GM18868 (cell line): ENCODE results near the gene PPM1N.

ENCODE experiments used
- ATAC-seq: cut with Tn5 transposase; IDR thresholded peaks from one replicate; pipeline ENCODE4 v1.9.1; 2021; ENCODE audit warnings: mild to moderate bottlenecking, moderate library complexity; ENCODE audit not compliant: unreplicated experiment

Gene PPM1N, protein sequence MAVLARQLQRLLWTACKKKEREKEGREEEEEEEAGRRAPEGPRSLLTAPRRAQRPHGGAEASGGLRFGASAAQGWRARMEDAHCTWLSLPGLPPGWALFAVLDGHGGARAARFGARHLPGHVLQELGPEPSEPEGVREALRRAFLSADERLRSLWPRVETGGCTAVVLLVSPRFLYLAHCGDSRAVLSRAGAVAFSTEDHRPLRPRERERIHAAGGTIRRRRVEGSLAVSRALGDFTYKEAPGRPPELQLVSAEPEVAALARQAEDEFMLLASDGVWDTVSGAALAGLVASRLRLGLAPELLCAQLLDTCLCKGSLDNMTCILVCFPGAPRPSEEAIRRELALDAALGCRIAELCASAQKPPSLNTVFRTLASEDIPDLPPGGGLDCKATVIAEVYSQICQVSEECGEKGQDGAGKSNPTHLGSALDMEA

DNA sequence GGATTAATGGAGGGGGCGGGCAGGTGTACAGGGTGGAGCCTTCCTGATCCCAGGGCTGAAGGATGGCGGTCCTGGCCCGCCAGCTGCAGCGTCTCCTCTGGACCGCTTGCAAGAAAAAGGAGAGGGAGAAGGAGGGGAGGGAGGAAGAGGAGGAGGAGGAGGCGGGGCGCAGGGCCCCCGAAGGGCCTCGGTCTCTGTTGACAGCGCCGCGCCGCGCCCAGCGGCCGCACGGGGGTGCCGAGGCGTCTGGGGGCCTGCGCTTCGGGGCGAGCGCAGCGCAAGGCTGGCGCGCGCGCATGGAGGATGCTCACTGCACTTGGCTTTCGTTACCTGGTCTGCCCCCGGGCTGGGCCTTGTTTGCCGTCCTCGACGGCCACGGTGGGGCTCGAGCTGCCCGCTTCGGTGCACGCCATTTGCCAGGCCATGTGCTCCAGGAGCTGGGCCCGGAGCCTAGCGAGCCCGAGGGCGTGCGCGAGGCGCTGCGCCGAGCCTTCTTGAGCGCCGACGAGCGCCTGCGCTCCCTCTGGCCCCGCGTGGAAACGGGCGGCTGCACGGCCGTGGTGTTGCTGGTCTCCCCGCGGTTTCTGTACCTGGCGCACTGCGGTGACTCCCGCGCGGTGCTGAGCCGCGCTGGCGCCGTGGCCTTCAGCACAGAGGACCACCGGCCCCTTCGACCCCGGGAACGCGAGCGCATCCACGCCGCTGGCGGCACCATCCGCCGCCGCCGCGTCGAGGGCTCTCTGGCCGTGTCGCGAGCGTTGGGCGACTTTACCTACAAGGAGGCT lies at the start of gene PPM1N:
Gene PPM1N, plus strand, starts transcription at position 33 of the 785 bp plus-strand sequence. Its CDS starts 30 bp downstream, at position 63.
- ATAC-seq, result no peak

DNA sequence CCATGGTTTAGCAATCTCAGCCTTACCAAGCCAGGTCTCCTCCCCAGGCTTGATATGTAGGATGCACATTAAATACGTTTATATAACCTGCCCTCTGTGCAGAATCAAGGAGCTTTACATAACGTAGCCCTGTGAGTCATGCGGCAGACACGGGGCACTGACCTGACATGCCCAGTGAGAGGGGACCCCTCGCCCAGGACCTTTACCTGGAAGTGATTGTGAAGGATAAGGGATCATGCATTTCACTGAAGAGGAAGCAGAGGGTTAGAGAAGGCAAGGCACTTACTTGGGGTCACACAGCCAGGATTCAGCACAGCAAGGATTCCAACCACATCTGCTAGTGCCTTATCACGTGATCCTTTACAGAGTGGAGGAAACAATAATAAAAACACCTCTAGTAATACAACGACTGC lies 49.4 kb upstream of the PPM1N start:
- no peak for ATAC-seq

DNA sequence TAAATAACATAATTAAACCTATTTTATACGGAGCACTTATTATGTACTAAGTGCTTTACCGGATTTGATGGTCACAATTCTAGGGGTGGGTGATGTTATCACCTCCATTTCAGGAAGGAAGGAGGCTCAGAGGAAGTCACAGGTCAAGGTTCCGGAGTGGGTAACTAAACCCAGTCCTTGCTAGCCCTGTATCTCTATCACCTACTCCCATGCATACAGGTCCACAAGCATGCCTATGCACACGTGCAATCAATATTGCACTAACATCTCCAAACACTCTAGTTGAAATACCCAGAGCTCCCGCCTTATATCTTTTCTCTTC lies 48.3 kb upstream of the PPM1N start:
- ATAC-seq, result no peak

DNA sequence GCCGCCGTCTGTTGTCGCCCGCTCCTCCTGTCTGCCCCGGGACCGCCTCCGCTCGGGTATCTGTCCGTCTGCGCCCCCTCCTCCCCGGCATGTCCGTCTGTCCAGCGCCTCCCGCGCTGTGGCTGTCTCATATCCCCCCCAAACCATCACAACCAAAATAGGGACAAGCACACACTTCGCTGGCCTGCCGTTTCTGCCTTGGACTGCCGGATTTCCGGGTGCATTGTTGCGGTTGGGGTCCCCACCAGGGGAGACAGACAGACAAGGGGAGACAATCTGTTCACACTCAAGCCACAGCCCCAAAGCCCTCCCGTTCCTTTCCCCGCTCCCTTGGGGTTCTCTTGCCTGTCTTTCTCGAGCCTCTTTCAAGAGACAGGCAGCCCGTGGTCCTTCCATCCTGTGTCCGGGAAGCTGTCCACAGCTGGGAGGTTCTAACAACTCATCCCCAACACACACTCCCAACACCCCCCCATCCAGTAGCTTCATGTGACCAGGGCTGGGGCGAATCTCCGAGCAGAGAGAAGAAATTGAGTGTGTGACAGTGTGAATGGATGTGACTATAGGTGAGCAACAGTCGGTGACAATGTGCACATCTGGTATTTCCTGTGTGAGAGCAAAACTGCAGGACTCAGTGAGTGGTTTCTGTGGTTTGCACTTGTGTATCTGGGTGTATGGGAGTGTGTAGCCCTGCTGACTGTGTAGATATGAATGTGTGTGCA lies 47.0 kb upstream of the PPM1N start:
- ATAC-seq, result no peak

DNA sequence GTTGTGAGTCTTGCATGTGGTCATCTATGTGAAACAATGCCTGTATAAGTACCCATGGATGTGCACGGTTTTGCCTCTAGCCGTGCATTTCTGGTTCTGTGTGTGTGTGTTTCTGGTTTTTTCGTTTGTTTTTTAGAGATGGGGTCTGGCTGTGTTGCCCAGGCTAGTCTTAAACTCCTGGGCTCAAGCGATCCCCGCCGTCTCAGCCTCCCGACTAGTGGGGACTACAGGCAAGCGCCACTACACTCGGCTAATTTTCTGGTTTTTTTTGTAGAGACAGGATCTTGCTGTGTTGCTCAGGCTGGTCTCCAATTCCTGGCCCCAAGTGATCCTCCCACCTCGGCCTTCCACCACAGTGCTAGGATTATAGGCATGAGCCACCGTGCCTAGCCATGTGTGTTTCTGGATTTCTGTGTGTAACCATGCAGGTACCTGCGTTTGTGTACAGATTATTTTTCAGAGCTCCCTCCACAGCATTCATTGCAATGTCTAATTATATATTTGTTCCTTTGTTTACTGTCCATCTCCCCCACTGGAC lies 46.3 kb upstream of the PPM1N start:
- no peak for ATAC-seq

DNA sequence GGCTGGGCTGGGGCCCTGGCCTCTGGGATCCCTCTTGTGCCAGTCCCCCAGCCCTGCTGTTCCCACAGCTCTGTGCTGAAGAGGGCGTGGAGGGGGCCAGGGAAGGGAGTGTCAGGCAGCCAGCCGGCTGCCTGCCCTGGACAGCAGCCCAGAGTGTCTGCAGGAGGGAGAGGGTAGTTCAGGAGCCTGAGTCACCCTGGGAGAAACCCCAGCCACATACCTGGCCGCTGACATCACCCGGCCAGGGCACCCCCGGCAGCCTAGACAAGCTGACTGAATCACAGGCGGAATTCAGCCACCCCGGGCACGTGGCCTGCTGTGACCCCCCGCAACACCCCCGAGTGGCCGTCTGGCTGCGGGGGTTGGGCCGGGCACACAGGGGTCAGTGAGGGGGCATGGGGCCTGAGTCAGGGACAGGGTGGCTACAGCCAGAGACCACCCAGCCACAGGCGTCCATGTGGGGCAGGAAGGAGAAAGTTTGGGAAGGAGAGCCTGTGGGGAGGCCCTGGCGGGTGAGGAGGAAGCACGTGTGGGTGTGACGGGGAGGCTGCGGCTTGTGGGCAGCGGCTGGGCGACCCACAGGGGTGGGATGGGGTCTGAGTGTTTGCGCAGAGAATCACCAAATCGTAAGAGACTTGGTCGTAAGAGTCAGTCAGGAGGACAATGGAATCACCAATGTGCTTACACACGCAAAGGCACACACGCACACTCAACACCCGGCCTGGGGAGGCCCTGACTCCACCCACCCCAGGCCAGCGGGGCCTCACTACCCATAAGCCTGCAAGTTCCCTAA lies 42.3 kb upstream of the PPM1N start:
- ATAC-seq, result no peak

DNA sequence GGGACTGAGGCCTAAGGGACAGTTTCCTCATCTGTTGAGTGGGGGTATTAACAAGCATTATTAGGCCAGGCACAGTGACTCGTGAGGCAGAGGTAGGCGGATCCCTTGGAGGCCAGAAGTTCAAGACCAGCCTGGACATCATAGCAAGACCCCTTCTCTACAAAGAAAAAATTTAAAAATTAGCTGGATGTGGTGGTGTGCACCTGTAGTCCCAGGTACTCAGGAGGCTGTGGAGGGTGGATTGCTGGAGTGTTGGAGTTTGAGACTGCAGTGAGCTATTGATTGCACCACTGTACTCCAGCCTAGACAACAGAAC lies 41.8 kb upstream of the PPM1N start:
- no peak for ATAC-seq

DNA sequence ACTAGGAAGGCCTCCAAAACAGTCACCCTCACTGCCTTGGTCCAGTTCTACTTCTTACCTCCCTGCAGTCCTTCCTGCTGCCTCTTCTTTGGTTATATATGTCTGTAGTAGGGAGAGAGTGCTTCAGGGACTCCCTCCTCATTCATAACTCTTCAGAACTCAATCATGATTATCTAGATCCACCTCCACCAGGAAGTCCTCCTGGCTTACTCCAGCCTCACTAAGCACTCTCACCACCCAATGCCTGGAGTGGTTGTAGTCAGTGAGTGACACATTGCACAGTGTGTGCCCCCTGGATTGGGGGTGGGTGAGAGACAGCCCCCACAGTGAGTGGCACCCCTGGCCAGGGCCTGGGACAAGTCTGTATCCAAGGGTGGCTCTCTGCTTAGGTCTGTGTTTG lies 40.5 kb upstream of the PPM1N start:
- ATAC-seq, result no peak

DNA sequence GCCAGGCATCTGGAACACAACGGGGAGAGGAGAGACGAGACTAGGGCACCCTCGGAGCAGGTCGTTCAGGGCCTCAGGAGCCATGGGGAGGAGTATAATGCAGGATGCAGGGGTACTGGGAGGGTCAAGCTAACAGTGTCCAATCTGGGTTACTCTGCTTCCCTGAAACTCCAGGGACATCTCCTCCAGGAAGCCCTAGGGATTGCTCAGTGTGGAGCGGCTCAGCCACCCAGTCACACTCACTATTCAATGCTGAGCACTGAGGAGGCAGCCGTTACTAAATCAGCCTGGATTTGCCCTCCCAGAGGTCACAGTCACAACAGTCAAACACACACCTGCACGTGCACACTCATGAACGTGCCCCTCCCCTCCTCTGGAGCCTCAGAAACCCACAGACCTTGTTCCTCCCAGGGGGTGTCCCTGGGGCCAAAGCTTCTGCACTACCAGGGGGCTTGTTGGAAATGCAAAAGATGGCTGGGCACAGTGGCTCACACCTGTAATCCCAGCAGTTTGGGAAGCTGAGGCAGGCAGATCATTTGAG lies 37.4 kb upstream of the PPM1N start:
- no peak for ATAC-seq

DNA sequence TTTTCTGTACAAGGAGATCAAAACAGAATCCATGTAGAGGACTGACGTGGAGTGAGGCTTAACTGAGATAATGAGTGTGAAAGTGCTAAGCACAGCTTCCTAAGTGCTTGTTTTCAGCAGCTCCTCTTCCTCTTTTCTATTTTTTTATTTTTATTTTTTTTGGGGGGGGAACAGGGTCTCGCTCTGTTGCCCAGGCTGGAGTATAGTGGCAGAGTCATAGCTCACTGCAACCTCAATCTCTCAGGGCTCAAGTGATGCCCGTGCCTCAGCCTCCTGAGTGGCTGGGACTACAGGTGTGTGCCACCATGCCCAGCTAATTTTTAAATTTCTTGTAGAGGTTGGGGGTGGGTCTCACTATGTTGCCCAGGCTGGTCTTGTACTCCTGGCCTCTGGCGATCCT lies 36.1 kb upstream of the PPM1N start:
- ATAC-seq, result no peak

DNA sequence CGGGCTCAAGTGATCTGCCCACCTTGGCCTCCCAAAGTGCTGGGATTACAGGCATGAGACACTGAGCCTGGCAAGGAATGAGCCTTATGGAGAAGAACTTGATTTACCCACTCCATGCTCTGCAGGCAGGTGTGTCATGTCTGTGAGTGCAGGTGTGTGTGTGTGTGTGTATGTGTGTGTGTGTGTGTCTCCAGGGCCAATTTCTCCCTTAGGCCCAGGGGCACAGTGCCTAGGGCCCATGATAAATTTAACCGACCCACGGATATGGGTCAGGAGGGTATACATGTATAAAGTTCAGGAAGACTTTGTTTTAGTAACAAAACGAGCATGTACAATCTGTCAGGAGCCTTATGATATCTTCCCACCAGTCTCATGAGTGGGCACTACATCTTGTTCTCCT lies 35.0 kb upstream of the PPM1N start:
- no peak for ATAC-seq

DNA sequence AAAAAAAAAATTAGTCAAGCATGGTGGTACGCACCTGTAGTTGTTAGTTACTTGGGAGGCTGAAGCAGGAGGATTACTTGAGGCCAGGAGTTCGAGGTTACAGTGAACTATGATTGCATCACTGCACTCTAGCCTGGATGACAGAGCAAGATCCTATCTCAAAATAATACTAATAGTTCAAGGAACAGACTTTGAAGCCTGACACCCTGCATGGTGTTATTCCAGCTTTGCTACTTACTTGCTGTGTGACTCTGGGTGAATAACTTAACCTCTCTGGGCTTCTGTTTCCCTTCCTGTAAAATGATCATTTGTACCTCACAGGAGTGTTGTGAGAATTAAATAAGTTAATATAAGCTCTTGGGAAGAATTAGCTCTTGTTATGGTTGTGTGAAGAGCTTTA lies 34.0 kb upstream of the PPM1N start:
- no peak for ATAC-seq

DNA sequence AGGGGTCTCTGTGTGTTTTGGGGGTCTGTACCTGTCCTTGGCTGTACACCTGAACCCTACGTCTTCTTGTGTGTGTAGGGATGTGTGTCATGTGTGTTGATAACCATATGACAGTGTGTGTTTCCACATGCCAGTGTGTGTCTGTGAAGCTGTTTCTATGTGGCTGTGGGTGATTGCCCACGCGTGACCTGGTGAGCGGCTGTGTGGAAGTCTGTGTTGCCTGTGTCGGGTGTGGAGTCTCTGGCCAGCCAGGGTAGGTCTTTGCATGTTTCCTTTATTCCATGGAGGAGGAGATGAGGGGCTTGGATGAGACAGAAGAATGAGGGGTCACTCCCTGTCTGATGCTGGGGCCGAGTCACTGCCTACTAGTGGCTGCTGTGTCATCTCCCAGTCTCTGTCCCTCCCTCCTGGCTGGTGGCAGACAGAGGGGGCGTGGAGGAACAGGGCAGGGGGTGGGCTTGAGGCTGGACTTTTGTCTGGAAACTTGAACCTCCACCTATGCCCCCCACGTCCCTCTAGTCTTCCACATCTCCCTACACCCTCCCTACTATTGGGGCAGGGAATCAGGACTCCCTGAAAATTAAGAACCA lies 33.3 kb upstream of the PPM1N start:
- no peak for ATAC-seq

DNA sequence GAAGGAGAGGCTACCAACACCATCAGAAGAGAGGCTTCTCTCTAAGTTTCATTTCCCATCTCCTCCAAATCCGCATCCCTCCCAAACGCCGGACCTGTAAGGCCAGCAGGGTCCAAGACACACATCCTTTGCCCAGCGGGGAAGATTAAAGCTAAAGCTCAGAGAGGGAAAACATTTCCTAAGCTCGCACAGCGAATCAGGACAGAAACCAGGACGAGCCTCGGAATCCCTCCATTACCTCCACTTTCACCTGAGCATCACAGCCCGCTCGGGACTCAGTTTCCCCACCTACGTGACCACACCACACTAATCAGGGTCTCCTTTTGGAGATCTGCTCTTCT lies 31.2 kb upstream of the PPM1N start:
- ATAC-seq, result no peak

DNA sequence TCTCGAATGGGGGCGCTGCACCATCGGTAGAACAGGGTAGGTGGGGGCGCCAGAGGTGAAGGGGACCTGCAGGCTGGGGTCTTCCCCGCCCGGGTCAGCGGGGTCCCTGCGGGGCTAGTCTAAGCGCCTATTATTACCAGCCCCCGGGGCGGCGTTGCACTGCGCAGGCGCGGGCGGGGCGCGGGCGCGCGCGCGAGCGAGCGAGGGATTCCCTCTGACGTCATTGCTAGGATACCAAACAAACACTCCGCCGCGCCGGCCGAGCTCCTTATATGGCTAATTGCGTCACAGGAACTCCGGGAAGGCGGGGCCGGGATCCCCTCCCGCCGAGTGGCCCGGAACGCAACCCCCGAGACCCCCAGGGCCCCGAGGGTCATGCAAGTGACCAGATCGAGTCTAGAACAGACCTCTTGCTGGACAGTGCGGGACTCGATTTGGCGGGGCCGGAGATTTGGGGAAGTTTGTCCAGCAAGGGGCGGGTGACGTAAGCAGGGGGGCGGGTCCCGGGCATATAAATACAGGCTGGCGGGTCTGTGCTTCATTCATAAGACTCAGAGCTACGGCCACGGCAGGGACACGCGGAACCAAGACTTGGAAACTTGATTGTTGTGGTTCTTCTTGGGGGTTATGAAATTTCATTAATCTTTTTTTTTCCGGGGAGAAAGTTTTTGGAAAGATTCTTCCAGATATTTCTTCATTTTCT lies 30.6 kb upstream of the PPM1N start, which contains the start of gene FOSB:
Gene FOSB, plus strand, starts transcription at position 541 of the 703 bp plus-strand sequence. CDS start 591 bp downstream, outside the sequence.
- ATAC-seq, result peak; percentile 46

DNA sequence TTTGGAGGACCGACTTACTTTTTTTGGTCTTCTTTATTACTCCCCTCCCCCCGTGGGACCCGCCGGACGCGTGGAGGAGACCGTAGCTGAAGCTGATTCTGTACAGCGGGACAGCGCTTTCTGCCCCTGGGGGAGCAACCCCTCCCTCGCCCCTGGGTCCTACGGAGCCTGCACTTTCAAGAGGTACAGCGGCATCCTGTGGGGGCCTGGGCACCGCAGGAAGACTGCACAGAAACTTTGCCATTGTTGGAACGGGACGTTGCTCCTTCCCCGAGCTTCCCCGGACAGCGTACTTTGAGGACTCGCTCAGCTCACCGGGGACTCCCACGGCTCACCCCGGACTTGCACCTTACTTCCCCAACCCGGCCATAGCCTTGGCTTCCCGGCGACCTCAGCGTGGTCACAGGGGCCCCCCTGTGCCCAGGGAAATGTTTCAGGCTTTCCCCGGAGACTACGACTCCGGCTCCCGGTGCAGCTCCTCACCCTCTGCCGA lies 30.0 kb upstream of the PPM1N start:
- no peak for ATAC-seq

DNA sequence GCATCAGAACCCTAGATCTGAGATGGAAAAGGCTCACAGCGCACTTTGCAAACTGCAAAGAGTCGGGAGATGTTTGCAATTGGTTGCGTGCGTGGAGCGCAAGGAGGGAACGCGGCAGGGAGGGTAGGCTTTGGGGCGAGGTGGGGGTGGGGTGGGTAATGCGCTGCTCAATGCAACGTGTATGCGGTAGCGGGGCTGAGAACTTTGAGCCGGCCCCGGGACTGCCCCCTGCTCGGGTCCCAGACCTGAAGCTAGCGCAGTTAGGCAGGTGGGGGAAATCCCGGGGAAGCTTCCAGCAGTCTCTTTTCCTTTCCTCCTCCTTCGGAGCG lies 29.5 kb upstream of the PPM1N start:
- ATAC-seq, result peak; percentile 23

DNA sequence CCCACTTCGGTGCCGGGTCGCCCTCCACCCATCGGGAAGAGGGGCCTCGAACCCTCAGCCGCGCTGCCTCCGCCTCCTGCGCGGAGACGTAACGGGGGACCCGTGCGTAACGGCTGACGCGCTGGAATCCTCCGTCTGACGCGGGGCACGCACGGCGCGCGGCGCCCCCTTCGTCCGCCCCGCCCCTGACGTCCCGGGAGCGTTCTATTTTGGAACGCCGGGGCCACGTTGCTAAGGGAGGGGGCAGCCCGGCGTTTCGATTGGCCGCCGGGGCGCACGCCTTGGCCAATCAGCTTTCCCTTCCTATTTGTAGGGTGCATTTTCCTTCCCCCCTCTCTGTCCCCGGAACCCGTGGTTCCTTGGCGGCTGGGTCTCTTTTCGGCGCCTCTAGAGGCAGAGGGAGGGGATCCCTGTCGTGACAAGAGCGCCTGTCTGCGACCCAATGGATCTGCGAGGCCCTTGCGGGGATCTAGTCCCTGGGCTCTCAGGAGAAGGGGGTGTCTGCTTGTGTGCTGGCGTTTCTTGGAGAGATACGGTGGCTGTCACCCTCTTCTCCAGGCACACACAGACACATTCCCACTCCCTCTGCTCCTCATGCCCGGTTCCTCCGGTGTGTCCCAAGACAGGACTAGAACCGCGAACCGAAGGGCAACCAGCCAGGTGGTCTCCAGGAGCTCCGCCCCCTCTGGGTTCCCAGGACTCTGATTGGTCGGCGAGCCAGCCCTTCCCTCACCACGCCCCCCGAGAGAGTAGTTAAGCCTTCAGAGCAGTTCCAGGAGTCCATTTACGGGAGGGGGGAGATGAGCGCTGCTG lies 28.9 kb upstream of the PPM1N start:
- peak; percentile 61 for ATAC-seq
